PC-9 (cell line): ENCODE measurements around the gene MAT2A. TPM values are rescaled to one million over a fixed set of nuclear protein-coding genes. Genes with fewer than 3 reads are reported as not detected.

Experiments
- BruUV-seq: library from RNA; stranded (reverse); fragments of 400-500 nt; replicated peaks from 2 replicates; lab custom pipeline; 2021; lab: Mats Ljungman, UMichigan
- CTCF ChIA-PET: fragments of 300-600 bp; sonication (Branson Sonifier 250); formaldehyde crosslinking; loops from one replicate; lab custom pipeline; 2022; ENCODE audit warnings: antibody characterized with exemption; lab: Charles Lee
- POLR2A ChIA-PET: fragments of 300-600 bp; sonication (Branson Sonifier 250); formaldehyde crosslinking; loops from one replicate; lab custom pipeline; 2022; ENCODE audit warnings: antibody characterized with exemption; ENCODE audit not compliant: unreplicated experiment; lab: Charles Lee
- DNase-seq, 2 experiments: peaks; one replicate each; pipeline versions ENCODE4 v3.0.0 to v3.0.0-alpha.2; 2015 to 2022; ENCODE audit warnings: mixed read lengths in 1 of 2
- H2AFZ ChIP-seq: fragments of 200-600 bp; sonication (generic); 2 replicates; pipeline ENCODE4 v1.8.1; 2017; ENCODE audit warnings: antibody characterized with exemption
- H3F3A ChIP-seq: fragments of 200-600 bp; sonication (generic); 2 replicates; pipeline ENCODE4 v1.8.1; 2017; ENCODE audit warnings: antibody characterized with exemption, mild to moderate bottlenecking, low read depth; ENCODE audit not compliant: insufficient read depth
- H3K27ac ChIP-seq: fragments of 200-600 bp; sonication (generic); 2 replicates; pipeline ENCODE4 v1.6.1; 2016; ENCODE audit warnings: mixed run types
- H3K27me3 ChIP-seq: fragments of 200-600 bp; sonication (generic); 2 replicates; pipeline ENCODE4 v1.6.1; 2016; ENCODE audit warnings: low read depth, mixed run types; ENCODE audit not compliant: insufficient read depth
- H3K36me3 ChIP-seq: fragments of 200-600 bp; sonication (generic); 2 replicates; pipeline ENCODE4 v1.6.1; 2016; ENCODE audit warnings: low read depth, mixed run types
- H3K4me1 ChIP-seq: fragments of 200-600 bp; sonication (generic); replicated peaks from 2 replicates; pipeline ENCODE4 v1.6.1; 2016; ENCODE audit warnings: mixed run types; ENCODE audit not compliant: insufficient read depth
- H3K4me2 ChIP-seq: fragments of 200-600 bp; sonication (generic); 2 replicates; pipeline ENCODE4 v1.6.1; 2017; ENCODE audit warnings: mixed run types
- H3K4me3 ChIP-seq: fragments of 200-600 bp; sonication (generic); 2 replicates; pipeline ENCODE4 v1.6.1; 2016; ENCODE audit warnings: mixed run types
- H3K79me2 ChIP-seq: fragments of 200-600 bp; sonication (generic); 2 replicates; pipeline ENCODE4 v1.6.1; 2017; ENCODE audit warnings: low read depth, mixed run types
- H3K9me2 ChIP-seq: fragments of 200-600 bp; sonication (generic); 2 replicates; pipeline ENCODE4 v1.8.1; 2017; ENCODE audit warnings: mild to moderate bottlenecking; ENCODE audit not compliant: insufficient read depth
- H3K9me3 ChIP-seq: fragments of 200-600 bp; sonication (generic); 2 replicates; pipeline ENCODE4 v1.8.1; 2016; ENCODE audit warnings: low read depth; ENCODE audit not compliant: insufficient read depth
- H4K20me1 ChIP-seq: fragments of 200-600 bp; sonication (generic); 2 replicates; pipeline ENCODE4 v1.8.1; 2017; ENCODE audit not compliant: insufficient read depth
- CTCF ChIP-seq: fragments of 200-600 bp; sonication (generic); conservative IDR thresholded peaks from 2 replicates; pipeline ENCODE4 v1.6.1; 2017; ENCODE audit warnings: mixed run types, antibody characterized with exemption, mild to moderate bottlenecking, moderate library complexity
- EZH2 ChIP-seq: fragments of 200-600 bp; sonication (generic); IDR thresholded peaks from 2 replicates; pipeline ENCODE4 v1.8.0; 2017; ENCODE audit warnings: antibody characterized with exemption, low read depth
- intact Hi-C: fragments of 100-400 bp; cut with micrococcal nuclease; formaldehyde crosslinking; loops from one replicate; pipeline ENCODE4 v1.10.0; 2022; ENCODE audit not compliant: unreplicated experiment
- total RNA-seq: library from RNA; stranded (reverse); gene quantifications from 2 replicates; pipeline ENCODE4 v1.2.3, GENCODE V29; 2021

MAT2A gene
- total RNA-seq, 1 experiment from 2014 or later = 206 TPM

- TF ChIP-seq EZH2 (no peak), CTCF (no peak)
- H3K27me3 ChIP-seq = no peaks in the 10 kb centered on the region
- peaks cover 26% of the 10 kb centered on the region for H3K79me2 ChIP-seq
- no peak overlapping the region for H3K27ac ChIP-seq
- DNase-seq = no peak
- 0 out of 2 replicates have a peak, but pooled peaks cover 7% of the 10 kb centered on the region for H3K36me3 ChIP-seq
- H2AFZ ChIP-seq = no peak overlapping the region
- ChIA-PET POLR2A (no interaction called here), CTCF (no interaction called here)
- no TSS peak for BruUV-seq
- H3K4me2 ChIP-seq = peak overlapping the region; percentile 94
- H3K4me1 ChIP-seq = peaks cover 23% of the 10 kb centered on the region
- H3K9me3 ChIP-seq = no peaks in the 10 kb centered on the region
- H4K20me1 ChIP-seq = no peaks in the 10 kb centered on the region
- intact Hi-C loops = no loop called here
- peaks cover 25% of the 10 kb centered on the region for H3F3A ChIP-seq
- H3K4me3 ChIP-seq = no peak overlapping the region
- H3K9me2 ChIP-seq = no peaks in the 10 kb centered on the region
These were observed 40.4 kb downstream of the MAT2A start for GRCh38 chr2:85579266-85579935.

- Histone ChIP-seq H3K4me3 (no peak overlapping the region), H3K4me2 (no peak overlapping the region), H2AFZ (no peak overlapping the region), H3K4me1 (peaks cover 30% of the 10 kb centered on the region), H3K27me3 (no peaks in the 10 kb centered on the region), H4K20me1 (no peaks in the 10 kb centered on the region), H3K27ac (no peak overlapping the region), H3K36me3 (0 out of 2 replicates have a peak, but pooled peaks cover 7% of the 10 kb centered on the region), H3K9me3 (no peaks in the 10 kb centered on the region), H3K9me2 (no peaks in the 10 kb centered on the region), H3F3A (peaks cover 30% of the 10 kb centered on the region), H3K79me2 (peaks cover 26% of the 10 kb centered on the region)
- no TSS peak for BruUV-seq
- TF ChIP-seq EZH2 (no peak), CTCF (no peak)
- intact Hi-C loops = no loop called here
- POLR2A ChIA-PET = no interaction called here
- CTCF ChIA-PET = no interaction called here
- DNase-seq = no peak
These were observed 41.2 kb downstream of the MAT2A start for GRCh38 chr2:85580206-85580605.

- Histone ChIP-seq H3F3A (peaks cover 36% of the 10 kb centered on the region), H3K4me1 (peaks cover 36% of the 10 kb centered on the region), H3K27ac (no peak overlapping the region), H3K9me2 (no peaks in the 10 kb centered on the region), H3K36me3 (0 out of 2 replicates have a peak, but pooled peaks cover 7% of the 10 kb centered on the region), H2AFZ (no peak overlapping the region), H3K4me3 (no peak overlapping the region), H4K20me1 (no peaks in the 10 kb centered on the region), H3K4me2 (no peak overlapping the region), H3K9me3 (no peaks in the 10 kb centered on the region), H3K27me3 (no peaks in the 10 kb centered on the region), H3K79me2 (peaks cover 26% of the 10 kb centered on the region)
- DNase-seq = no peak
- POLR2A ChIA-PET = no interaction called here
- intact Hi-C loops = no loop called here
- TF ChIP-seq CTCF = no peak
- no peak for TF ChIP-seq EZH2
- no TSS peak for BruUV-seq
- CTCF ChIA-PET = no interaction called here
These were observed 43.5 kb downstream of the MAT2A start for GRCh38 chr2:85582492-85582891.
